Common myeloid progenitor, CD34-positive (primary cell): ENCODE measurements around the gene PNPT1.
"Not testable (repeated sequence)": the region's sequence is repeated elsewhere in the genome, so short reads cannot be mapped to it uniquely, and the experiment has no call there.

Source experiments
- CTCF ChIA-PET: fragments of 350-600 bp; sonication (Branson Sonifier 250); formaldehyde crosslinking; loops from one replicate; lab custom pipeline; 2021; ENCODE audit warnings: antibody characterized with exemption; lab: Charles Lee
- POLR2A ChIA-PET: fragments of 350-600 bp; sonication (Branson Sonifier 250); formaldehyde crosslinking; loops from one replicate; lab custom pipeline; 2021; ENCODE audit warnings: antibody characterized with exemption; lab: Charles Lee
- DNase-seq, 3 donors: peaks; one replicate each; pipeline versions ENCODE4 v3.0.0 to v3.0.0-alpha.2; 2013
- H3K27ac ChIP-seq, 2 experiments: 1 replicate in 1 of 2; 2 replicates in 1 of 2; pipeline ENCODE4 v1.7.0; 2013; ENCODE audit warnings: inconsistent platforms in 2 of 2, low read length in 2 of 2, mild to moderate bottlenecking in 2 of 2, low read depth in 1 of 2, moderate library complexity in 1 of 2; ENCODE audit not compliant: severe bottlenecking in 2 of 2, insufficient read depth in 1 of 2, poor library complexity in 1 of 2
- H3K27me3 ChIP-seq, 5 experiments: replicated peaks in 2 of 5; 1 replicate in 3 of 5; 2 replicates in 2 of 5; pipeline versions ENCODE4 v1.6.1 to v1.7.0; 2013; ENCODE audit warnings: low read length in 4 of 5, mild to moderate bottlenecking in 2 of 5, moderate library complexity in 2 of 5, inconsistent platforms in 1 of 5; ENCODE audit not compliant: insufficient read depth in 5 of 5, control insufficient read depth in 4 of 5
- H3K36me3 ChIP-seq, 4 experiments: 1 replicate in 2 of 4; 2 replicates in 2 of 4; pipeline versions ENCODE4 v1.6.1 to v1.7.0; 2013; ENCODE audit warnings: low read length in 3 of 4, control low read depth in 1 of 4, mild to moderate bottlenecking in 1 of 4; ENCODE audit not compliant: control insufficient read depth in 4 of 4, insufficient read depth in 4 of 4
- H3K4me1 ChIP-seq, 4 experiments: 1 replicate in 3 of 4; 2 replicates in 1 of 4; pipeline versions ENCODE4 v1.6.1 to v1.7.1; 2013; ENCODE audit warnings: low read length in 3 of 4, mild to moderate bottlenecking in 3 of 4, control low read depth in 1 of 4, inconsistent platforms in 1 of 4, moderate library complexity in 1 of 4; ENCODE audit not compliant: control insufficient read depth in 4 of 4, insufficient read depth in 4 of 4; ENCODE audit errors: control extremely low read depth in 1 of 4
- H3K4me3 ChIP-seq, 7 experiments: 1 replicate in 4 of 7; 2 replicates in 3 of 7; pipeline versions ENCODE4 v1.5.1 to v1.7.0; 2013; ENCODE audit warnings: mild to moderate bottlenecking in 7 of 7, low read length in 6 of 7, moderate library complexity in 6 of 7, inconsistent platforms in 2 of 7, low read depth in 2 of 7, control low read depth in 1 of 7; ENCODE audit not compliant: insufficient read depth in 4 of 7, control insufficient read depth in 1 of 7; ENCODE audit errors: extremely low read depth in 1 of 7
- H3K9me3 ChIP-seq, 5 experiments: 1 replicate in 4 of 5; 2 replicates in 1 of 5; pipeline versions ENCODE4 v1.6.1 to v1.7.1; 2013; ENCODE audit warnings: low read length in 4 of 5, mild to moderate bottlenecking in 2 of 5, inconsistent platforms in 1 of 5, low read depth in 1 of 5, moderate library complexity in 1 of 5; ENCODE audit not compliant: control insufficient read depth in 4 of 5, insufficient read depth in 2 of 5; ENCODE audit errors: control extremely low read depth in 1 of 5
- WGBS: methylation state at CpG from one replicate; pipeline ENCODE4 v1.1.5; 2013; ENCODE audit not compliant: insufficient coverage; 5-methylcytosine and 5-hydroxymethylcytosine counted together

PNPT1 gene

DNA sequence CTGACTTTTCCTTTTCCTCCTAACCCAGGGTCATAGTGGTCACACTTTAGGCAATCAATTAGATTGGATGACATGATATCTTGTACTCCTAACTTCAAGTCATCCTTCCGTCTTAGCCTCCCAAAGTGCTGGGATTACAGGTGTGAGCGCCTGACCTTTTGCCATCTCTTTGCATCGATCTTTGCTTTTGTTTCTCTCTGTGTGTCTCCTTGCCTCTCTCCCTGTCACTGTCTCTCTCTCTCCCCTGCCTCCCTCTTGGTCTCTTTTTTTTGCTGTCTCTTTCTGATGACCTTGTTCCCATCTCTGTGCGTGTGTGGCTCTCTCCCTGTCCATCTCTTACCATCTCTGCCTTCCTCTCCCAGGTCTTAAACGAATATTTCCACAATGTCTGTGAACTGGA lies 904 bp downstream of the PNPT1 start:
- Histone ChIP-seq H3K36me3 (peaks cover 0 to 10% (median 2%) of the 10 kb centered on the region in 4 experiments), H3K4me1 (peaks cover 0 to 13% (median 10%) of the 10 kb centered on the region in 4 experiments), H3K4me3 (peak overlapping the region in 6 of 7 experiments; percentile 77 to 99 (median 88))
- WGBS, result 52% methylated on average over 4 of the region's 5 CpGs
- H3K27me3 ChIP-seq, POLR2A ChIA-PET, CTCF ChIA-PET, DNase-seq, H3K9me3 ChIP-seq, H3K27ac ChIP-seq: not testable (repeated sequence)

DNA sequence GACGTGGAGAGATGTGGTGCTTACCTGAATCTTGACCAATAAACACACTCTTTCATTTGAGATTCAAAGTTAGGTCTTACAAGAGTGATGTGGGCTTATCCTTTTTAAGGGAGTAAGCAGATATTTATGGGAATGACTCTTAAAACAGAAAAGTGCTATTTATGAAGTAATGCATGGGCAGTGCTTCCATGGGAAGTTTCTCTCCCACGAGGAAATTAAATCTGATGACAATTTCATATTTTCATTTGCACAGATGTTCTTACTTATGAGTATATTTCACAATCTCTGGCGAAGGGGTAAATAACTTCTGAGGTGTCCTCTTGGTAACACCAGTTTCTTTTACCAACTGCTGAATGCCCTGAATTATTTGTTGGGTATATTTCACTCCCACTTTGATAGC lies 21.0 kb downstream of the PNPT1 start:
- Histone ChIP-seq H3K27me3 (no peaks in the 10 kb centered on the region), H3K27ac (no peak overlapping the region), H3K9me3 (no peaks in the 10 kb centered on the region), H3K36me3 (peaks cover 7 to 41% (median 17%) of the 10 kb centered on the region in 4 experiments), H3K4me1 (no peaks in the 10 kb centered on the region), H3K4me3 (no peak overlapping the region)
- WGBS, result no CpG with 5 or more reads among the region's 3 CpGs
- CTCF ChIA-PET, result interaction anchor here (0.6 kb wide), 1 partner anchor 29 kb away, joined by 3 read pairs; no protein-coding TSS in a partner anchor
- no peak for DNase-seq
- POLR2A ChIA-PET, result no interaction called here

DNA sequence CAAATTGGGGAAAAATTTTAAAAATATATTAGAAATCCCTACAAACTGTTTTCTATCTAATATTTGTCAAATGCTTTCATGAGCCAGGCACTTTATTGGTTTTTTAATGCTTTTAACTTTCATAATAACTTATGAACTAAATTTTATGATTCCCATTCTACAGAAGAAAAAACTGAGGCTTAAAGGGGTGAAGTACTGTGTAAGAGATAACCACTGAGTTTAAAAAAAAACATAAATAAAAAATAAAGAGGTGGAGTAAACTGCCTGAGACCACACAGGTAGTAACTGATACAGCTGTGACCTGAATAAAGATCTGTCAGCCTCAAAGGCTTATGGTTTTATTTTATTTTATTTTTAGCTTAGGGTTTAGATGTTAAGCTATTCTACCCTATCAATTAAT lies 24.7 kb downstream of the PNPT1 start:
- Histone ChIP-seq H3K36me3 (peaks cover 4 to 43% (median 21%) of the 10 kb centered on the region in 4 experiments), H3K4me1 (no peaks in the 10 kb centered on the region), H3K9me3 (no peaks in the 10 kb centered on the region), H3K27me3 (no peaks in the 10 kb centered on the region), H3K27ac (no peak overlapping the region), H3K4me3 (no peak overlapping the region)
- ChIA-PET CTCF (no interaction called here), POLR2A (no interaction called here)
- no peak for DNase-seq

DNA sequence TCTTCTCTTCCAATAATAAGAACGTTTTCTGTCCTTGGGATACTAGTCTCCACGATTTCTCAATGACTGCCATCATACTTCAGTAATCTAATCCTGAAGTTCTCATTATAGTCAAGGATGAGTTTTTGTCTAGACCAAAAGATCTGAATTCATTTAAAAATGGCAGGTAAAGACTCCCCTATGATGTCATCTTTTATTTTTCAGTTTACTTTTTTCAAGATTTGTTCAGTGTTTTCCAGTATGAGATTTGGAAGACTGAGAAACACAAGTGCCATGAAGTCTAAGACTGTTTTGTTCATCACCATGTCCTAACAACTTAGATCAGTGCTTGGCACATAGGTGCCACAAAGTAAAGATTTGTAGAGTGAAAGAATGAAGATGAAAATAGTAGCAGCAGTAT lies 40.4 kb downstream of the PNPT1 start:
- POLR2A ChIA-PET, result no interaction called here
- CTCF ChIA-PET, result no interaction called here
- no CpG with 5 or more reads among the region's 2 CpGs for WGBS
- no peak for DNase-seq
- Histone ChIP-seq H3K36me3 (peaks cover 11 to 43% (median 23%) of the 10 kb centered on the region in 4 experiments), H3K9me3 (no peaks in the 10 kb centered on the region), H3K4me1 (no peaks in the 10 kb centered on the region), H3K27me3 (no peaks in the 10 kb centered on the region), H3K4me3 (no peak overlapping the region), H3K27ac (no peak overlapping the region)

DNA sequence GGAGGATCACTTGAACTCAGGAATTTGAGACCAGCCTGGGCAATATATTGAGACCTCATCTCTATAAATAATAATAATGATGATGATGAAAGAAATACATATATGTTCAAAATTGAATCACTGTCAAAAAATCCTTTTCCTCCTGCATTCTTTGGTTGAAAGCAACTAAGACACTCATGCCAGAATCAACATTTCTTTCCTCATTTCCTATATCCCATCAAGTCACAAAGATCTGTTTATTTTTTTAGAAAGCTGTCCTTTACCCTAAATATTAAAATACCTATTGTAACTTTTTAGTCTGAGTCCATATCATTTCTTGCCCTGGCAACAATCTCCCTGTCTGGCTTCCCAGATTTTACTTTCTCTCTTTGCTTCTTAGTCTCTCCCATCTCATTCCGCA lies 44.4 kb downstream of the PNPT1 start:
- no peak for DNase-seq
- H3K27ac ChIP-seq, result no peak overlapping the region
- peaks cover 3 to 30% (median 18%) of the 10 kb centered on the region in 4 experiments for H3K36me3 ChIP-seq
- CTCF ChIA-PET, result interaction anchor here (0.9 kb wide), 1 partner anchor 10 kb away, joined by 4 read pairs; no protein-coding TSS in a partner anchor
- no peaks in the 10 kb centered on the region for H3K4me1 ChIP-seq
- H3K27me3 ChIP-seq, result no peaks in the 10 kb centered on the region
- H3K4me3 ChIP-seq, result no peak overlapping the region
- 100% methylated on average over 1 of the region's 1 CpG for WGBS
- H3K9me3 ChIP-seq, result no peaks in the 10 kb centered on the region
- POLR2A ChIA-PET, result no interaction called here

DNA sequence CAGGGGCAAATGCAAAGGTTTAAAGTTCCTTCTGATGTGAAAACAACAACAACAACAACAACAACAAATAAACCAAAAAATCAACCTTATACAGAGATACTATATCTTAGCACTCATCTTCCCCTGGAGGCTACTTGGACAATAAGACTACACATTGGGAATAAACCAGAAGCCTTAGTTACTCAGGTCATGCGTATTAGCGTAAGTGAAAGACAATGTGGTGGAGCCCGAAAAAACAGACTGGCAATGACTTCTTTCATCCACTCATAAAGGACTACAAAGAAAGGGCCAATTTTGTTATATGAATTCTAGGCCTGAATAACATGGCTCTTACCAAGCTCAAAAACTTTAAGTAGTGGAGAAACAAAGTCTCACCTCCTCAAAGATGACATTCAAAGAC lies 56.8 kb downstream of the PNPT1 start:
- no peaks in the 10 kb centered on the region for H3K27me3 ChIP-seq
- WGBS, result 100% methylated on average over 1 of the region's 3 CpGs
- no peak for DNase-seq
- peaks cover 14 to 40% (median 29%) of the 10 kb centered on the region in 4 experiments for H3K36me3 ChIP-seq
- ChIA-PET POLR2A (no interaction called here), CTCF (no interaction called here)
- no peak overlapping the region for H3K4me3 ChIP-seq
- no peaks in the 10 kb centered on the region for H3K4me1 ChIP-seq
- no peak overlapping the region for H3K27ac ChIP-seq
- no peaks in the 10 kb centered on the region for H3K9me3 ChIP-seq

GRCh38 chr2:55628931-55629330 lies 64.7 kb downstream of the PNPT1 start:
- CTCF ChIA-PET, result no interaction called here
- Histone ChIP-seq H3K36me3 (peaks cover 5 to 21% (median 7%) of the 10 kb centered on the region in 4 experiments), H3K27me3 (no peaks in the 10 kb centered on the region), H3K4me1 (no peaks in the 10 kb centered on the region), H3K4me3 (no peak overlapping the region), H3K9me3 (no peaks in the 10 kb centered on the region), H3K27ac (no peak overlapping the region)
- no peak for DNase-seq
- POLR2A ChIA-PET, result no interaction called here
- WGBS, result 86% methylated on average over 2 of the region's 2 CpGs
